NCI-H2171 (cell line): ENCODE measurements around the gene RAB40C.

Experiments used
- DNase-seq: peaks from one replicate; lab custom pipeline; 2025; lab: John Stamatoyannopoulos, UW

The RAB40C gene

DNA sequence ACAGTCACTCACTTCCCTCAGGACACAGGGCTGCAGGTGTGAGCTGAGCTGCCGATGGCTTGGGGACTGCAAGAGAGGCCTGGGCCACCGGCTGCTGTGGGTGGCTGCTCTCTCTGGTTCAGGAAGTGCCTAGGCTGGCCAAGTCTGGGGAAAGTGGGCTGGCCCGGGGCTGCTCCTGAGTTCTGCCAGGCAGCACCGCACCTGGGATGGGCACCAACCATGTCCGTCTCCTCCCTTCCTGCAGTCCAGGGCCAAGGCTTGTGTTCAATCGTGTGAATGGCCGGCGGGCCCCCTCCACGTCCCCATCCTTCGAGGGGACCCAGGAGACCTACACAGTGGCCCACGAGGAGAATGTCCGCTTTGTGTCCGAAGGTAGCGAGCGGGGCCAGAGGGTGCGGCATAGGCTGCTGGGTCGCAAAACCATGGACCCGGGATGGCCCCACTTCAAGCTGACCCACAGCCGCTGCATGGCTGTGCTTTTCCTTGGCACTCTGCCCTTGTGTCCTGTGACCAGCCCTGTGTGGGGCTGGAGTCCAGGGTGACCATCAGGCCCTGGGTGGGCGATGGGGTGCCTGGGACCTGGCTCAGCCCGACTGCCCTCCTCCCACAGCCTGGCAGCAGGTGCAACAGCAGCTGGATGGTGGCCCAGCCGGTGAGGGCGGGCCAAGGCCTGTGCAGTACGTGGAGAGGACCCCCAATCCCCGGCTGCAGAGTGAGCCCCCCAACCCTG lies 57.5 kb downstream of the RAB40C start:
- no peak for DNase-seq

DNA sequence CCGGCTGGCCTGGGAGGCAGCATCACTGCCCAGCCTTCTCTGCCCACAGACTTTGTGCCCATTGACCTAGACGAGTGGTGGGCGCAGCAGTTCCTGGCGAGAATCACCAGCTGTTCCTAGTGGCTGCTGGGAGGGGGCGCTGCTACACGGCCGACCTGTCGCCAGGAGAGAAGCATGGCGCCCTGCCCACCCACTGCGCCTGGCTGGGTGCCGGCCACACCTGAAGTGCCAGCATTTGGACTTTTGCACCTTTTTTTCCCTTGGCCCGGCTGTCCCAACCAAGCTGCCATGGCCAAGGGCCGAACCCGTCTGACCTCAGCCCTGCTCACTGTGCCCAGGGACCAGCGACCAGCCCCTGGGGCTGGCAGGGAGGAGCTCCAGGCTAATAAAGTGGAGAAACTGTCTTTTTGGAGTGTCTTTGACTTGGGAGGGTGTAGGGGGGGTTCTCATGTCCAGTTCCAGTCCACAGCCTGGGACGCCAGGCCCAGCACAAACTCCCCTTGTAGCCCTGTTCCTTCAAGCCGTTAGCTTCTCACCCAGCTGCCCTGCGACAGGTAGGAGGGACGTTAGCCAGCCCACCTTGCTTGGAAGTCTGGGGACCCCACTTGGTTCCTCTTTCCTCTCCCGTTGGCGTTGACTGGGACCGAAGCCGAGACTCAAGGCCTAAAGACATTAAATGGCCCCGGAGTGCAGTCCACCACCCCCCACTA lies 58.4 kb downstream of the RAB40C start:
- peak; percentile 33 for DNase-seq

DNA sequence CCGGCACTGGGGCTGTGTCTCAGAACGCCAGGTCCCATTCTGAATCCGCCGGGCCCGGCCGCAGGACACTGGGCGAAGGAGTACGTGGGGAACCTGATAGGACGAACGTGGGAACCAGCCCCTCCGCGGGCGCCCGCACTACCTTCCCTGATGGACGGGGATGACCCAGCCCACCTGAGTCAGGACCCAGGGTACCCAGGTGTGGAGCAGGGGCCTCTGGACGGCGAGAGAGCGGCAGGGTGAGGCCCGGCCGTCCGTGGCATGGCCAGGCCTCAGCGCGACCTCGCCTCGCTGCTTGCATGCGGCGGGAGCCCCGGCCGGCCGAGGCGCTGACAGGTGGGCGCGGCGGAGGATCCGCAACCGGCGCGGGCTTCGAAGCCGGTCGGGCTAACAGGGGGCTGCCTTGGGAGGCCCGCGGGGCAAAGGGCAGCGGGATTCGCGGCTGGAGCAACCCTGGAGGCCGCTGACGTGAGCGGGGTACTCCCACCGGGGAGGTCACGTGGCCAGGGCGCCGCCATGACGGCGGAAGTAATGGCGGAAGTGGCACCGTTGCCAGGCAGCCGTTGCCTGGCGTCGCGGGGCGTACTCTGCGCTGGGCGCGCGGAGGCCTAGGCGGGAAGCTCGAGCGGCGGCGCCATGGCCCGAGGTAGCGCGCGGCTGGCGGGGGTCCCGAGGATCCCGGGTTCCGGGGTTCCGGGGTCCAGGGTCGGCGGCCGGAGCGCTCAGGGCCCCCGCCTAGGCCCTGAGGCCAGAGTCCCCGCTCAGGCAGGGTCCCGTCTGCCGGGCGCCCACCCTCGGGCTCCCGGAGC lies 59.1 kb downstream of the RAB40C start, which contains the start of gene WDR90:
Gene WDR90, plus strand, starts transcription at position 585 of the 809 bp plus-strand sequence. Its CDS starts 52 bp downstream, at position 637.
- DNase-seq: peak; percentile 93

DNA sequence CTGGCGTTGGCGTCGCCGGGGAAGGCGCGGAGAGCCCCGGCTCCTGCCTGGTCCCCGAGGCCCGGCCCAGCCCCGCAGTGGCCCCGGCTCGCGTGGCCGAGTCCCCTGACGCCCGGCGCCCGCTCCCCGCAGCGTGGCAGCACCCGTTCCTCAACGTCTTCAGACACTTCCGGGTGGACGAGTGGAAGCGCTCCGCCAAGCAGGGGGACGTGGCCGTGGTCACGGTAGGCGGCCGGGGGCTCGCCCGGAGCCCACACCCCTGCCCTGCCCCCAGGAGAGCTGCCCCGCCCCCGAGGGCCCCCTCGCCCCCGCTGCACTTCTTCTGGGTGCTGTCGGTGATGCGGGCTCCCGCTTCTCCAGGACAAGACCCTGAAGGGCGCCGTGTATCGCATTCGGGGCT lies 59.8 kb downstream of the RAB40C start:
- no peak for DNase-seq

DNA sequence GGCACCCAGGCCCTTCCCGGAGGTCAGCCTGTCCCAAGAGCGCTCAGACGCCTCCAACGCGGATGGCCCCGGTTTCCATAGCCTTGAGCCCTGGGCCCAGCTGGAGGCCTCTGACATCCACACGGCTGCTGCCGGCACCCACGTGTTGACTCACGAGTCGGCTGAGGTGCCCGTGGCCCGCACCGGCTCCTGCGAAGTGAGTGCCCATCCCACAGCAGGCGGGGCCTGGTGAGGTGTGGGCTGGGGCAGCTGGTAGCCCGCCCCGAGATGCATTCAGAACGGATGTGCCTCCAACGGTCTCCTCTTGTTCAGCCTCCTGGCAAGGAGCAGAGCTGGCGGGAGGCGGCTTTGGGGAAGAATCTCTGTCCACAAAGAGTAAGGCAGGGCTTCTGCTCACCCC lies 62.0 kb downstream of the RAB40C start:
- DNase-seq: no peak

DNA sequence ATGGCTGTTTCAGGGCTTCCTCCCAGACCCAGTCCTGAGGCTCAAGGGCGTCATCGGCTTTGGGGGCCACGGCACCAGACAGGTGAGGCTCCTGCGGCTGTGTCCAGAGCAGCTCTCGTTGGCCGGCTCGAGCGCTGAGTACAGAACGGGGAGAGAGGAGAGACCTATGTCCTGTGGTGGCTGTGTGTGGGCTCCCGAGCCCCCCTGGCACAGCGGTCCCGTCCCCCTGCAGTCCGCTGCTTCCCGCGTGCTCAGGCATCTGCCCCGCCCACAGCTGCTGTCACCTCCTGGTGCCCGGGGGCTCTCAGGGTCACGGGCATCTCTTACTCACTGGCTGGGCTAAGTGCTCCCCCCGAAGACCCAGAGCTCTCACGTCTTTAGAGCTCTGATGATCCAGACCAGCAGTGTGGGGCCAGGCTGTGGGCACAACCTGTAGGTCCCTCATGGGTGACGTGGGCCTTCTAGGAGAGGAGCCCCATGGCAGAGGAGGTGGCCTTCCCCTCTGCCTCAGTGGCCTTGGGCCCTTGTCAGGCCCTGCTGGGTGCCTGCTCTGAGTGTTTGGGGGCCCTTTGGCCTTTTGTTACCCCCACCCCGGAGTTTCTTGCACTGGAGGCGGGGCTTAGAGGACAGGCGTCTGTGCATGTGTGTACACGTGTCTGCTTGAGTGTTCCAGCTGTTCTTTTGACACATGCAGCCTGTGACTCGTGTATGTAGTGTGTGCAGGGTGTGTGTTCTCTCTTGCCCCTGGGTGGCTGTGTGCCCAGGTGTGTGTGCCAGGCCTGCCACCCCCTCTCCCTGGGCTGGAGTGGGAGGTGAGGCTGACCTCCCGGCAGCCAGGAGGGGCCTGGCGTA lies 62.8 kb downstream of the RAB40C start:
- no peak for DNase-seq

DNA sequence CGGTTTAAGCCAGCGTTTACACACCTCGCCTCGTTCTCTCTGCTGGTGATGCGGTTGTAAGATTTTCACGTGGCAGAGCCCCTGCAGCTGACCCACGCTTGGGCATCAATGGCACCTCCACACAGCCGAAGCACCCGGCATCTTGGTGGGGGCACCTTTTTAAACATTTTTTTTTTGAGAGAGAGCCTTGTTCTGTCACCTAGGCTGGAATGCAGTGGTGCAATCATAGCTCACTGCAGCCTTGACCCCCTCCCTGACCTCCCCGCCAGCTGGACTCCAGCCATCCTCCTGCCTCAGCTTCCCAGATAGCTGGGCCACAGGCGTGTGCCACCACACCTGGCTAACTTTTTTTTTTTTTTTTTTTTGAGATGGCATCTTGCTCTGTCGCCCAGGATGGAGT lies 64.2 kb downstream of the RAB40C start:
- no peak for DNase-seq

DNA sequence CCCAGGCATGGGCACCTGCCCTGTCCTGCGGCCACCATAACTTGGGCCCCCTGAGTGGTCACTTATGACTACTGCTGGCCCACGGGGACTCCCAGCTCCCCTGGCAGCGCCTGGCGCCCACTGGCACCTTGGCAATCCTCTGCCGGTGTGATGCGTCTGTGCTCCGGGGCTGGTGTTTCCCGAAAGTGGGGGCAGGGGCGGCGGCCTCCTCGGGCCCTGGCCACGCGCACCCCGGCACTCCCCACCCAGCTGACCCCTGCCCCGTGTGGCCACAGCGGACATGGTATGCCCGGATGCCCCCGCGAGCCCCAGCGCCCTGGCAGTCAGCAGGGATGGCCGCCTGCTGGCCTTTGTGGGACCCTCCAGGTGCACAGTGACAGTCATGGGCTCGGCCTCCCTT lies 67.6 kb downstream of the RAB40C start:
- DNase-seq: no peak

DNA sequence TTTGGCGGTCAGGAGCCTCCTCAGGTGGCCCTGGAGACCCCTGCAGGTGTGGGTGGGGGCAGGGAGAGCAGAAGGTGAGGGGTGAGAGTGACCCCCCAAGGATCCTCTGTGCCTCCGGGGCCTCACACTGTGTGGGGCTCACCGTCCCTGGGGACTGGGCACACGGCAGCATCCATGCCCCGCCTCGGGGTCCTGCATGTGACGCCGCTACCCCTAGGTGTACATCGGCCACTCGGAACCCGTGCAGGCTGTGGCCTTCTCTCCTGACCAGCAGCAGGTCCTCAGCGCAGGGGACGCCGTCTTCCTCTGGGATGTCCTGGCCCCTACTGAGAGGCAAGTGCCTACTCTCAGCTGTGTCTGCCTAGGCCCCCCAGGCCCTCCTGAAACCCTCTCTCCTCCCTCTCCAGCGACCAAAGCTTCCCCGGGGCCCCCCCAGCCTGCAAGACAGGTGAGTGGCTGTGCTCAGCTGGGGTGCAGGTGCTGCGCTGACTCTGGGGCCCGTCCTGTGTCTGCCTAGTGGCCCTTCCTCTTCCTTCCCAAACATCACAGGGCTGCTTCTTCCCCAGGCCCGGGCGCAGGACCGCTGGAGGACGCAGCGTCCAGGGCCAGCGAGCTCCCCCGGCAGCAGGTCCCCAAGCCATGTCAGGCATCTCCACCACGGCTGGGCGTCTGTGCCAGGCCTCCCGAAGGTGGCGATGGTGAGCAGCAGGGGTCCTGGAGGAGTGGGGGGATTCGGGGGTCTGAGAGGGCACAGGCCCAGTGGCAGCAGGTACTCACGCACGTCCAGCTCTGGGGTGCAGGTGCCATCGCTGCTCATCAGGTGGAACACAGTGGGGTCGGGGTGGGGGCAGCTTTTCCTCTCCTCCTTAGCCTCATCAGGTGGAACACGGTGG lies 69.1 kb downstream of the RAB40C start:
- no peak for DNase-seq

DNA sequence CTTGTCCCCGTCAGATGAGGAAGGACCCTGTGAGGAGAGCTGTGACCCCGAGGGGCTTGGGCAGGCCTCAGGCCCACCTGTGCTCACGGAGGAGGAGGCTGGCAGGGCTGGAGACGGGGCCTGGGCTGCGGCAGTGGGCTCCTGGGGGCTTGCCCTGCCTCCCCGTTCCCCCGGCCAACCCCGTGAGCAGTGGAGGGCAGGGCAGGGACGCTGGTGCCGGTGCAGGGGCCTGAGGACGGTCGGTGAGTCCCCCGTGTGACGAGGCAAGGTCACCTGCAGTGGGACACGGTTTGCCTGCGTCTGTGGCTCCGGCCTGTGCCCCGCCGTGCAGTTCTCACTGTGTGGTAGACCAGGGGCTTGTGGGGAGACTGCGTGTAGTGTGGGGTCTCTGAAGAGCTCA lies 69.8 kb downstream of the RAB40C start:
- no peak for DNase-seq

DNA sequence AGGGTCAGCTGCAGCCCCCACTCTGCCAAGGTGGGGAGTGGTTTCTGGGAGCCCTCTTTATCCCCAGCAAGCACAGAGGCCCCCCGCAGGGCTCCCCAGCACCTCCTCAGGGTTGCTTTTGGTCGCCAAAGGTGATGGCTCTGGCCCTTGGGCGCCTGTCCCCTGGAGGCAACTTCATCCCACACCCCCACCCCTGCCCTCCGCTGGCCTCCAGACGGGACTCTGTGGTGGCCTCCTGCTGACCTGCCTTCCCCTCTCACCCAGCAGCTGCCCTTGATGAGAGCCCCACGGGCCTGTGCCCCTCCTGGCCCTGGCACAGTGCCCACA lies 70.2 kb downstream of the RAB40C start:
- DNase-seq: no peak

DNA sequence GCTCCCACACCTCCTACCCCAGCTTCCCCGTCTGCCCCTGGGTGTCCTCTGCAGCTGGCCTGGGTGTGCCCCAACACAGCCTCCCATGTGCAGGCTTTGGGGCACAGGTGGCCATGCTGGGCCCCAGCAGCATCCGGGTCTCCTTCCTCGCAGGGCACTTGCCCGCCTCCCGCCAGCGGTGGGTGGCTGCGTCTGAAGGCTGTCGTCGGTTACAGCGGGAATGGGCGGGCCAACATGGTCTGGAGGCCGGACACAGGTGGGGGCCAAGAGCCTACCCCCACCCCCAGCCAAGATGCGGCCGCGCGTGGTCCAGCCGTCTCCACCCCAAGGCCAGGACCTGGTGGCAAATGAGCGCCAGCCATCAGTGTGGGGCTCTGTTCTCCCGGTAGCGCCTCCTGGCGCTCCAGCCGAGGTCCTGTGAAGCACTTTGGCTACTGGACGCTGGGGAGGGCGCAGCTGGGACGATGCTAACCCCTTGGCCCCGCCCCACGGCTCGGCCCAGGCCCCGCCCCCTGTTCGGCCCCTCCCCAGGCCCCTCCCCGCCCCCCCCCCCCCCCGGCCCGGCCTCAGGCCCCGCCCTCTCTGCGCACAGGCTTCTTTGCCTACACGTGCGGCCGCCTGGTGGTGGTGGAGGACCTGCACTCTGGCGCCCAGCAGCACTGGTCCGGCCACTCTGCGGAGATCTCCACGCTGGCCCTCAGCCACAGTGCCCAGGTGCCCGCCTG lies 70.8 kb downstream of the RAB40C start:
- DNase-seq: no peak

DNA sequence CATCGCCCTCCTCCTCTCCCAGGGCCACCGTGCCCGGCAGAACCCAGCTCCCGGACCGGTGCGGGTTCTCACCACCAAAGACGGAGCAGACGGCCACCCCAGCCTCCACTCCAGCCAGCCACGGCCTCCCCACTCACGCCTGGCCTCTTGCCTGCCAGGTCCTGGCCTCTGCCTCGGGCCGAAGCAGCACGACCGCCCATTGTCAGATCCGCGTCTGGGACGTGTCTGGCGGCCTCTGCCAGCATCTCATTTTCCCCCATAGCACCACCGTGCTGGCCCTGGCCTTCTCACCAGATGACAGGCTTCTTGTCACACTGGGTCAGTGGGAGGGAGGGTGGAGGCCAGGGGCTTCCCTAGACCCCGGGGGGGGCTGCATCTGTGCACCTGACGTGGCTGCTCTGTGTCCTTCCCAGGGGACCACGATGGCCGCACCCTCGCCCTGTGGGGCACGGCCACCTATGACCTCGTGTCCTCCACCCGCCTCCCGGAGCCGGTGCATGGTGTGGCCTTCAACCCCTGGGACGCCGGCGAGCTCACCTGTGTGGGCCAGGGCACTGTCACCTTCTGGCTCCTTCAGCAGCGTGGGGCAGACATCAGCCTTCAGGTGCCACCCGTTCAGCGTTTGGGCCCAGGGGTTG lies 71.4 kb downstream of the RAB40C start:
- DNase-seq: no peak

DNA sequence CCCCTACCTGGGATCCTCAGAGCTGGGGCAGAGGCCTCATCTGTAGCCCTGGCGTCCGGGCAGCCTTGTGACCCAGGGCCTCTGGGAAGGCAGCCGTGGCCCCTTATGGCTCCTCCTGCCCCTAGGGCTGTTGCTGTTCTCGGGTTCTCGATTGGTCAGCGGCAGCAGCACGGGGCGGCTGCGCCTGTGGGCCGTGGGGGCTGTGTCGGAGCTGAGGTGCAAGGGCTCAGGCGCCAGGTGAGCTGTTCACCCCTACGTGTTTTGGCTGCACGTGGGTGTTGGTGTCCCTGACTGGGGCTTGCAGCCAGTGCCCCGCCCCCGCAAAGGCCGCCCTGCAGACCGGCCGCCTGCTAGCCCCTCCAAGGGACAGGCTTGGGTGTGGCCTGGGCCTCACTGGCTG lies 72.2 kb downstream of the RAB40C start:
- DNase-seq: no peak

DNA sequence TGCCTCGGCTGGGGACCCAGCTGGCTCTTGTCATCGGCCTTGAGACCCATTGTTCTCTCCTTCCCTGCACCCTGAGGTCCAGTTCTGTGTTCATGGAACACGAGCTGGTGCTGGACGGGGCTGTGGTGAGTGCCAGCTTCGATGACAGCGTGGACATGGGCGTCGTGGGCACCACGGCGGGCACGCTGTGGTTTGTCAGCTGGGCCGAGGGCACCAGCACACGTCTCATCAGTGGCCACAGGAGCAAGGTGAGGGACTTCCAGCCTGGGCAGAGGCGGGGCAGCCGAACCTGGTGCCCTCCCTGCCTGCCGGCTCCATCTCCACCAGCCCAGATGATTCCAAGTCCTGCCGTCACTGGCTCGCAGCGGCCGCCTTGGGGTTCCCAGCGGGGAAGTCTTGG lies 72.7 kb downstream of the RAB40C start:
- no peak for DNase-seq

DNA sequence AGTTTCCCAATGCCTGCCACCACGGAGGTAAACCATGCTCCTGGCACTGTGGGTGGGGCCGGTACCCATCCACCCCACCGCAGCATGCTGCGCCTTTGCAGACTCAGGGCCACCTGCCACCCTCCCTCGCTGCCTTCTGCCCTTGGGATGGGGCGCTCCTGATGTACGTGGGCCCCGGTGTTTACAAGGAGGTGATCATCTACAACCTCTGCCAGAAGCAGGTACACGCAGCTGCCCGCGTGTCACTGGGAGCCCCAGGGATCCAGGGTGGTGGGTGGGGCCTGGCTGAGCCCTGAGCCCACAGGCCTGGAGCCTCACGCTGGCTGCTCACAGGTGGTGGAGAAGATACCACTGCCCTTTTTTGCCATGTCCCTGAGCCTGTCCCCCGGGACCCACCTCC lies 76.7 kb downstream of the RAB40C start:
- DNase-seq: no peak

DNA sequence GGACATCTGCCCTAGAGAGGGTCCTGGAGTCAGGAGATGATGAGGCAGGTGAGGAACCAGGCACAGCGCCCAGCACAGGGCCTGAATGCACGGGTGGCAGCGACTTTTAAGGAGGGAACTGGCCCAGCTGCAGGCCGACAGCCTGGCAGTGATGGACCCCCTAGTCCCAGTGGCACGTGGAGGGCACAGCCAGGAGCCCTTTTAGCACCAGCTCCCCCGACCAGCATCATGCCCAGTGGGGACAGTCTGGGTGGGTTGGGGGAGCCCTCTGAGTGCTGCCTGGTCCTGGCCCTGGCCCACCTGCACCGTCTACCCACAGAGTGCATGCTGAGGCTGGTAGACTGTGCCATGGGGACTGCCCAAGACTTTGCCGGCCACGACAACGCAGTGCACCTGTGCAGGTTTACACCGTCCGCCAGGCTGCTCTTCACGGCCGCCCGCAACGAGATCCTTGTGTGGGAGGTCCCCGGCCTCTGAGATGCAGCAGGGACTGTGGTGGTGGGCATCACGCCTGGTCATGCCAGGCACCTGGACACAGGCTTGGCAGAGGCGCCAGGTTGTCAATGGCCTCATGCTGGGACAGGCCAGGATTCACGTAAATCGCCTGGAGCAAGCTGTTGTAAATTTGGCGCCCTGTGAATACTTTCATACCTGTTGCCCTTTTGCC lies 77.4 kb downstream of the RAB40C start:
- no peak for DNase-seq

DNA sequence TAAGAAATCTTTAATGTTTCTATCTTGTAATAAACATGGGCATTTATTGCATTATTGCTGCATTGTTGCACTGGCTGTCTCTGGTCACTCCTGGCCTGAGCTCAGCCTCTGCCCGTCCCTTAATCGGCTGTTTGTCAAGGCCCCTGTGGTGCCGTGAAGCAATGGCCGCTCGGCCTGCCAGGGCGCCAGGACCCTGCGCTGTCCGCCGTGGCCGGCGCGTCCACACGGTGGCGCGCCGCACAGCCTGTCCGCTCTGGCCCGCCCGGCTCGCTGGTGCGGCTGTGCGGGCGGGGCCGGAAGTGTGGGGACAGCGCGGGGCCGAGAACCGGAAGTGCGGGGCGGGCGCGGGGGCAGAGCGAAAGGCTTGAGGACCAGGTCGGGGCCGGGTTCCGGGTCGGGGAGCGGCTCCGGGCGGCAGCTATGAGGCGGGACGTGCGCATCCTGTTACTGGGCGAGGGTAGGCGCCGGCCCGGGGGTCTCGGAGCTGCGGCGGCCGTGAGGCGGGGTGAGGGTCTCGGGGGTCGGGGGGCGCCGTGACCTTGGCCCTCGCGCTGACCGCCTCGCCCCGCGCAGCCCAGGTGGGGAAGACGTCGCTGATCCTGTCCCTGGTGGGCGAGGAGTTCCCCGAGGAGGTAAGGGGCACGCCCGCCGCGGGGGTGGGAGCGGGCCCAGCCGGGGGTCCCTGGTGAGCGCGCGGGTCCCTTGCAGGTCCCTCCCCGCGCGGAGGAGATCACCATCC lies 78.1 kb downstream of the RAB40C start, which contains the start of gene RHOT2:
Gene RHOT2, plus strand, starts transcription at position 353 of the 739 bp plus-strand sequence. Its CDS starts 68 bp downstream, at position 421.
- peak; percentile 90 for DNase-seq
